ENCODE measurements around the gene TIE1.

GRCh38 chr1:43322506-43322905 lies 21.7 kb downstream of the TIE1 start:
- TF ChIP-seq CTCF (IDR thresholded peaks at IDR 0.05) = no peak
- TF ChIP-seq POLR2AphosphoS5 (IDR thresholded peaks at IDR 0.05) = no peak
- TF ChIP-seq POLR2A (IDR thresholded peaks at IDR 0.05) = no peak

Measured in upper lobe of left lung (tissue), 4 donors.